HG02798 (cell line): Measurements from ENCODE around the gene SLC23A3.
A peak's percentile ranks its signal among the peaks of the same experiment; 100 is the strongest.
"Not testable (repeated sequence)": the region's sequence is repeated elsewhere in the genome, so short reads cannot be mapped to it uniquely, and the experiment has no call there.

ENCODE experiments used
- ATAC-seq: cut with Tn5 transposase; IDR thresholded peaks from one replicate; pipeline ENCODE4 v1.9.1; 2021; ENCODE audit warnings: mild to moderate bottlenecking; ENCODE audit not compliant: unreplicated experiment, poor library complexity

Gene SLC23A3

GRCh38 chr2:219205981-219206327, 36.1 kb upstream of the SLC23A3 start:
- ATAC-seq = no peak

DNA sequence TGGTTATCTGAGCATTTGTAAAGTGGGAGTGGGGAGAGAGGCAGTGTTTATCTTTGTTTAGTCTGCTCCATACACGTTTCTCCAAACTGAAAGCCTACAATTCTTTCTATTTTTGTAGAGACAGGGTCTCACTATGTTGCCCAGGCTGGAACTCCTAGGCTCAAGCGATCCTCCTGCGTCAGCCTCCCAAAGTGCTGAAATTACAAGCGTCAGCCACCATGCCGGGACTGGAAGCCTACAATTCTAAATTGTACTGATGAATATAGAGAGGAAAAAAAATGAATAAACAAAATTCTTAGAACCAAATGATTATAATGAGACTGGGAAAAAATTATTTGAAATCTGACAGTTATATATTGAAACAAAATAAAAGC, 35.3 kb upstream of the SLC23A3 start:
- ATAC-seq = no peak

GRCh38 chr2:219204425-219205164, 34.8 kb upstream of the SLC23A3 start:
- ATAC-seq = no peak

GRCh38 chr2:219201331-219201730, 31.5 kb upstream of the SLC23A3 start:
- not testable (repeated sequence) for ATAC-seq

GRCh38 chr2:219200502-219201326, 30.9 kb upstream of the SLC23A3 start:
- ATAC-seq = not testable (repeated sequence)

DNA sequence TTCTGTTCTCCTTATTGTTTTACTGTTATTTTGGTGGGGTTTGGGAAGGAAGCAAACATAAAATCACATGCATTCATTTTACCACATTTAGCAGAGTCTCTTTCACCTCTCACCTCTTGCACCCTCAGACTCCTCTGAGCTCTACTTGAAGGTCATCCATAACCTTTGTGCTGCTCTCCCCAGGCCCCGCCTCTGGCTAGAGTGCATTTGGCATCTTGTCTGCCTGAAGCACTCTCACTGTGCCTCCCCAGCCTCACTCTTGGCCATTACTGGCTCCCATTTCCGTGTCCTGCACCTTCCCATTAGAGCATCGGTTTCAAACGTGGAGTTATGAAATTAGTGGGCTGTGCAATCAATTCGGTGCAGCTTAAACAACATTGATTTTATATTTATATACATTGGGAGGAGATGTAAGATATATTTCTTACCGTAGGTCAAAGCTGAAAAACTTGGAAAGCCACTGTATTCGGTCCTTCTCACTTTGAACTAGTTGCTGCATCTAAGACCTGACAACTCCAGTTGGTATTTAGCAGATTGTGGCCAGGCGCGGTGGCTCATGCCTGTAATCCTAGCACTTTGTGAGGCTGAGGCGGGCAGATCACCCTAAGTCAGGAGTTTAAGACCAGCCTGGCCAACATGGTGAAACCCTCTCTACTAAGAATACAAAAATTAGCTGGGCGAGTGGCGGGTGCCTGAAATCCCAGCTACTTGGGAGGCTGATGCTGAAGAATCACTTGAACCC, 29.8 kb upstream of the SLC23A3 start:
- no peak for ATAC-seq

GRCh38 chr2:219198974-219199373, 29.1 kb upstream of the SLC23A3 start:
- no peak for ATAC-seq

DNA sequence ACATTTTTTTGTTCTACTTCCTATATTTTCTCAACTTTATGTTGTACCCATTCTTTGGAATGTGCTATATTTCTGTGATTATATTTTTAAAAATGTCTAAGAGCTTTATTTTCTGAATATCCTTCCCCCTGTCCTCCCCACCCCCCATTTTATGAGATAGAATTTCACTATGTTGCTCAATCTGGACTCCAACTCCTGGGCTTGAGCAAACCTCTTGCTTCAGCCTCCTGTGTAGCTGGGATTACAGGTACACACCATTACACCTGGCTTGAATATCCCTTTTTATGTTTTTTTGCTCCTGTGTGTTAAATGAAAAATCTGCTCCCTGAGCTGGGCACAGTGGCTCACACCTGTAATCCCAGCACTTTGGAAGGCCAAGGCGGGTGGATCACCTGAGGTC, 27.6 kb upstream of the SLC23A3 start:
- no peak for ATAC-seq

DNA sequence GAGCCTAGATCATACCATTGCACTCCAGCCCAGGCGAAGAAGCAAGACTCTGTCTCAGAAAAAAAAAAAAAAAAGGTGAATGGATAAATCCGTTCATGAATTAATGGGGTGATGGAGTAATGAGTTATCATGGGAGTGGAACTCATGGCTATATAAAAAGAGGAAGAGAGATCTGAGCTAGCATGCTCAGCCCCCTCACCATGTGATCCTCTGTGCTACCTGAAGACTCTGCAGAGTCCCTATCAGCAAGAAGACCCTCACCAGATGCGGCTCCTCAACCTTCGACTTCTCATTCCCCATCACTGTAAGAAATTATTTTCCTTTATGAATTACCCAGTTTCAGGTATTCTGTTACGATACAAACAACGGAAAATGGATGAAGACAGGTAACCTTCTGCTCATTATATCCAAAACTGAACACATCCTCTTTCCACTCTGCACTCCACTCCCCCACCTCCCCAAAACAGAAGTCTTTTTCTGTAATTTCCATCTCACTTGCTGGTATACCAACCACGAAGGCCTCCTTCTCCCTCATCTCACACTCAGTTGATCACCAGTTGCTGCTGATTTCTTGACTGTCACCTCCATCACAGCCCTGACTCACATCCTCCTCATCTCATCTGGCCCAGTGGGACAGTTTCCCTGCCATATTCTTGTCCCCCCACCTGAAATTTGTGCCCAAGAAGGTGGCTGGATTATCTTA, 17.1 kb upstream of the SLC23A3 start:
- no peak for ATAC-seq

- ATAC-seq = no peak
Observed at GRCh38 chr2:219184121-219184520, 14.3 kb upstream of the SLC23A3 start.

DNA sequence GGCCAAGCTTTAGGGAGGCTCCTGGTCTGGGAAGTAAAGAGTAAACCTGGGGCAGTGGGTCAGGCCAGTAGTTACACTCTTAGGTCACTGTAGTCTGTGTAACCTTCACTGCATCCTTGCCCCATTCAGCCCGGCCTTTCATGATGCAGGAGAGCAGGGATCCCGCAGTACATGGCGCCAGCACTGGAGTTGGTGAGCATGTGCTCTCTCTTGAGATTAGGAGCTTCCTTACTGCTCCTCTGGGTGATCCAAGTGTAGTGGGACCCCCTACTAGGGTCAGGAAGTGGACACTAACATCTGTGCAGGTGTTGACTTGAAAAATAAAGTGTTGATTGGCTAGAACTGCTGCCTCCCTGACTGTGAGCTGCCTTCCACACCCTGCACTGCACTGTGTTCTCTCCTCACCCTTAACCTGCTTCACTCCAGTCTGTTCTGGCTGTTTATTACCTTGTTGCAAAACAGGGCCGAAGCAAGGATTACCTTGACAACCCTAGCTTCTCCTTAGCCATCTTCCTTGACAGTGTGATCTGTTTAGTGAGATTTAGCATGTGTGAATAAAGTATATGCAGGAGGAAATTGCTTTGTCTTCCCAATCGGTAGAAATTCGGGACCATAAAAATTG, 13.4 kb upstream of the SLC23A3 start:
- ATAC-seq = no peak

DNA sequence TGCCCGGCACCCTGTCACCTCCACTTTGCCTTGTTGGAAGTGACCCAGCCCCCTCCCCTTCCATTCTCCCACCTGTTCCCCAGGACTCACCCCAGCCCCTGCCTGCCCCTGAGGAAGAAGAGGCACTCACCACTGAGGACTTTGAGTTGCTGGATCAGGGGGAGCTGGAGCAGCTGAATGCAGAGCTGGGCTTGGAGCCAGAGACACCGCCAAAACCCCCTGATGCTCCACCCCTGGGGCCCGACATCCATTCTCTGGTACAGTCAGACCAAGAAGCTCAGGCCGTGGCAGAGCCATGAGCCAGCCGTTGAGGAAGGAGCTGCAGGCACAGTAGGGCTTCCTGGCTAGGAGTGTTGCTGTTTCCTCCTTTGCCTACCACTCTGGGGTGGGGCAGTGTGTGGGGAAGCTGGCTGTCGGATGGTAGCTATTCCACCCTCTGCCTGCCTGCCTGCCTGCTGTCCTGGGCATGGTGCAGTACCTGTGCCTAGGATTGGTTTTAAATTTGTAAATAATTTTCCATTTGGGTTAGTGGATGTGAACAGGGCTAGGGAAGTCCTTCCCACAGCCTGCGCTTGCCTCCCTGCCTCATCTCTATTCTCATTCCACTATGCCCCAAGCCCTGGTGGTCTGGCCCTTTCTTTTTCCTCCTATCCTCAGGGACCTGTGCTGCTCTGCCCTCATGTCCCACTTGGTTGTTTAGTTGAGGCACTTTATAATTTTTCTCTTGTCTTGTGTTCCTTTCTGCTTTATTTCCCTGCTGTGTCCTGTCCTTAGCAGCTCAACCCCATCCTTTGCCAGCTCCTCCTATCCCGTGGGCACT, 12.7 kb upstream of the SLC23A3 start:
- no peak for ATAC-seq

GRCh38 chr2:219181531-219181930, 11.7 kb upstream of the SLC23A3 start:
- no peak for ATAC-seq

GRCh38 chr2:219180961-219181360, 11.1 kb upstream of the SLC23A3 start:
- no peak for ATAC-seq

GRCh38 chr2:219179601-219180465, 10.0 kb upstream of the SLC23A3 start:
- no peak for ATAC-seq

DNA sequence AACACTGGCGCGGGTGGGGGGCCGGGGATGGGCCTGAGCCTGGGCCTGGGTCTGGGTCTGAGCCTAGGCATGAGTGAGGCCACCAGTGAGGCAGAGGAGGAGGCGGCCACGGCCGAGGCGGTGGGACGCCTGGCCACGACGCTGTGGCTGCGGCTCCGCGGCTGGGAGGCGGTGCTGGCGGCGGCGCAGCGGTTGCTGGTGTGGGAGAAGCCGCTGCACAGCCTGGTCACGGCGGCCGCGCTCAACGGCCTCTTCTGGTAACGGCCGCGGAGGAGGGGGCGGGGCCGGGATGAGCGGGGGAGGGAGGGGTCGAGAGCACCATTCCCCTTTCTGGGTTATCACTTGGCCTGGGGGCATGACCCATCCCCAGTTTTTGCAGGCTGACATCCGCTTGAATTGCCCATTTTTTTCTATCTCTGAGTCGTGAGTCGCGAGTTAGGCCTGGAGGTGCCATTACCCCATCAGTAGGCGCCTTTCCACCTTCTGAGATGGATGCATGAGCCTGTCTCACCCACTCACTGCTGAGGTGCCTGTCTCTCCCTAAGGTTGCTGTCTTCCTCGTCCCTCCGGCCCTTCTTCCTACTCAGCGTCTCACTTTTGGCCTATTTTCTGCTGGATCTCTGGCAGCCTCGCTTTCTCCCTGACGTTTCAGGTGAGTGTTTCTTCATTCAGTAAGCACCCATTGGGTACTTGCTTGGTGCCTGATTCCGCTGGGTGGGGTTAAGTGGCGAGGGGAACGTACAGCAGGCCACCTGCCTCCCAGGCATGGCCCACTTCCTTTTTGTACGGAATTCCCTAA, 8.7 kb upstream of the SLC23A3 start:
- ATAC-seq = peak; percentile 24

- peak; percentile 52 for ATAC-seq
Observed at GRCh38 chr2:219177552-219178376, 7.9 kb upstream of the SLC23A3 start, which contains the start of gene RETREG2. RETREG2 (plus strand) TSS chr2:219178275; CDS start chr2:219178353, 78 bp downstream.
